OCI-LY7 (cell line): ENCODE results near the gene SGIP1. TPM values are rescaled to one million over a fixed set of nuclear protein-coding genes. Genes with fewer than 3 reads are reported as not detected.

ENCODE experiments used
- BruUV-seq: library from RNA; stranded (reverse); fragments of 400-500 nt; replicated peaks from 2 replicates; lab custom pipeline; 2021; lab: Mats Ljungman, UMichigan
- CTCF ChIA-PET: fragments of 300-600 bp; sonication (Branson Sonifier 250); formaldehyde crosslinking; loops from one replicate; lab custom pipeline; 2022; ENCODE audit warnings: antibody characterized with exemption; ENCODE audit not compliant: unreplicated experiment; lab: Charles Lee
- POLR2A ChIA-PET: fragments of 300-600 bp; sonication (Branson Sonifier 250); formaldehyde crosslinking; loops from one replicate; lab custom pipeline; 2022; ENCODE audit warnings: antibody characterized with exemption; lab: Charles Lee
- DNase-seq: peaks from one replicate; pipeline ENCODE4 v3.0.0-alpha.2; 2015; ENCODE audit warnings: low spot score
- H2AFZ ChIP-seq: fragments of 200-600 bp; sonication (generic), shearing (Covaris generic); 2 replicates; pipeline ENCODE4 v1.6.1; 2014; ENCODE audit warnings: mild to moderate bottlenecking, antibody characterized with exemption, low read length, moderate library complexity
- H3K27ac ChIP-seq: fragments of 200-600 bp; sonication (generic); 2 replicates; pipeline ENCODE4 v1.5.1; 2014; ENCODE audit warnings: mixed run types, low read depth, mild to moderate bottlenecking, moderate library complexity, low read length, inconsistent platforms; ENCODE audit not compliant: poor library complexity, severe bottlenecking
- H3K36me3 ChIP-seq: fragments of 200-600 bp; sonication (generic); 2 replicates; pipeline ENCODE4 v1.6.1; 2014; ENCODE audit warnings: mild to moderate bottlenecking, antibody characterized with exemption, low read length, moderate library complexity, mixed read lengths; ENCODE audit not compliant: insufficient read depth
- H3K4me1 ChIP-seq: fragments of 200-600 bp; sonication (generic); 2 replicates; pipeline ENCODE4 v1.5.1; 2014; ENCODE audit warnings: mild to moderate bottlenecking, low read length; ENCODE audit not compliant: insufficient read depth, poor library complexity, severe bottlenecking
- H3K4me2 ChIP-seq: fragments of 200-600 bp; sonication (generic); 2 replicates; pipeline ENCODE4 v1.6.1; 2014; ENCODE audit warnings: mild to moderate bottlenecking, low read length
- H3K4me3 ChIP-seq: fragments of 200-600 bp; sonication (generic); 2 replicates; pipeline ENCODE4 v1.5.1; 2014; ENCODE audit warnings: mild to moderate bottlenecking, low read depth, low read length; ENCODE audit not compliant: poor library complexity, severe bottlenecking
- H3K79me2 ChIP-seq: fragments of 200-600 bp; sonication (generic); 2 replicates; pipeline ENCODE4 v1.6.1; 2016; ENCODE audit warnings: low read depth, mild to moderate bottlenecking, low read length, moderate library complexity, mixed read lengths; ENCODE audit not compliant: insufficient read depth
- H3K9me2 ChIP-seq: fragments of 200-600 bp; sonication (generic); 2 replicates; pipeline ENCODE4 v1.6.1; 2016; ENCODE audit warnings: mild to moderate bottlenecking, low read length, mixed read lengths; ENCODE audit not compliant: insufficient read depth
- H3K9me3 ChIP-seq: fragments of 200-600 bp; sonication (generic); 2 replicates; pipeline ENCODE4 v1.6.1; 2014; ENCODE audit warnings: mild to moderate bottlenecking, mixed run types, low read length, mixed read lengths
- H4K20me1 ChIP-seq: fragments of 200-600 bp; sonication (generic); 2 replicates; pipeline ENCODE4 v1.6.1; 2014; ENCODE audit warnings: mild to moderate bottlenecking, antibody characterized with exemption, low read length, moderate library complexity, mixed read lengths; ENCODE audit not compliant: insufficient read depth
- EZH2phosphoT487 ChIP-seq: fragments of 200-600 bp; sonication (generic); IDR thresholded peaks from 2 replicates; pipeline ENCODE4 v1.6.1; 2018; ENCODE audit warnings: low read depth, borderline replicate concordance, mild to moderate bottlenecking, mixed run types, antibody characterized with exemption, low read length, moderate library complexity, mixed read lengths
- intact Hi-C: fragments of 100-400 bp; cut with micrococcal nuclease; formaldehyde crosslinking; loops from one replicate; pipeline ENCODE4 v1.10.0; 2022; ENCODE audit not compliant: unreplicated experiment
- total RNA-seq, 2 experiments: library from RNA; depleted of rRNA in 1 of 2; stranded (reverse); fragments of >200 nt in 1 of 2; shearing (Covaris generic) in 1 of 2; gene quantifications; 2 replicates each; pipeline ENCODE4 v1.2.3, GENCODE V29; 2014 to 2022
- TF ChIP-seq, protein P1 (sequence below): fragments of 200-600 bp; sonication (generic); conservative IDR thresholded peaks from 2 replicates; pipeline ENCODE4 v1.5.1; 2014; ENCODE audit warnings: mild to moderate bottlenecking, antibody characterized with exemption, low read length, moderate library complexity, mixed read lengths

Gene SGIP1
- total RNA-seq, 2 experiments from 2014 or later = not detected

DNA sequence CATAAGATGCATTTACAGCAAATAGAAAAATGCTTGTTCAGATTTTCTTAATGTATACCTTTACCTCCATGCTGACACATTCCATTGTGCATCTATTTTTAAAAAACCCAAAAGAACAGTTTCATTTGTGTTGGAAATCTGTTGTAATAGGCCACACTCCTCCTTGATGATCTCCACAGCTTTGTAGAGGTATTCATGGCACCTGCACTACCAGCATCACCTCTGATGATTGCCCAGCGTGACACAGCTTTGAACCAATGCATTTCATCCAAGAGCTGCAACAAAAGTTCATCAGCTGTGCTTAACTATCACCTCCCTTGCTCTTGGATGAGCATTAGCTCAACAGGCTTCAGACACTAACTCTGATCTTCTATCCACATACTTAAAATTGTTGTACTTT is 226.6 kb downstream of the SGIP1 start:
- BruUV-seq = no TSS peak
- DNase-seq = no peak
- no peak overlapping the region for H3K4me3 ChIP-seq
- POLR2A ChIA-PET = interaction anchor here (4.6 kb wide), 1 partner anchor 9 kb away, joined by 22 read pairs; no protein-coding TSS in a partner anchor
- H3K9me2 ChIP-seq = no peaks in the 10 kb centered on the region
- H3K4me1 ChIP-seq = peaks cover 49% of the 10 kb centered on the region
- CTCF ChIA-PET = no interaction called here
- TF ChIP-seq, protein P1, sequence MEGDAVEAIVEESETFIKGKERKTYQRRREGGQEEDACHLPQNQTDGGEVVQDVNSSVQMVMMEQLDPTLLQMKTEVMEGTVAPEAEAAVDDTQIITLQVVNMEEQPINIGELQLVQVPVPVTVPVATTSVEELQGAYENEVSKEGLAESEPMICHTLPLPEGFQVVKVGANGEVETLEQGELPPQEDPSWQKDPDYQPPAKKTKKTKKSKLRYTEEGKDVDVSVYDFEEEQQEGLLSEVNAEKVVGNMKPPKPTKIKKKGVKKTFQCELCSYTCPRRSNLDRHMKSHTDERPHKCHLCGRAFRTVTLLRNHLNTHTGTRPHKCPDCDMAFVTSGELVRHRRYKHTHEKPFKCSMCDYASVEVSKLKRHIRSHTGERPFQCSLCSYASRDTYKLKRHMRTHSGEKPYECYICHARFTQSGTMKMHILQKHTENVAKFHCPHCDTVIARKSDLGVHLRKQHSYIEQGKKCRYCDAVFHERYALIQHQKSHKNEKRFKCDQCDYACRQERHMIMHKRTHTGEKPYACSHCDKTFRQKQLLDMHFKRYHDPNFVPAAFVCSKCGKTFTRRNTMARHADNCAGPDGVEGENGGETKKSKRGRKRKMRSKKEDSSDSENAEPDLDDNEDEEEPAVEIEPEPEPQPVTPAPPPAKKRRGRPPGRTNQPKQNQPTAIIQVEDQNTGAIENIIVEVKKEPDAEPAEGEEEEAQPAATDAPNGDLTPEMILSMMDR = no peak
- TF ChIP-seq EZH2phosphoT487 = no peak
- intact Hi-C loops = loop anchor here (10.0 kb wide), 2 partner anchors 744 to 974 kb away; no protein-coding TSS in a partner anchor
- peaks cover 3% of the 10 kb centered on the region; the same call in 1 of the 2 replicates for H3K36me3 ChIP-seq
- no peak overlapping the region for H3K4me2 ChIP-seq
- H3K9me3 ChIP-seq = peaks cover 12% of the 10 kb centered on the region; the same call in 1 of the 2 replicates
- H4K20me1 ChIP-seq = no peaks in the 10 kb centered on the region
- H2AFZ ChIP-seq = peak overlapping the region; percentile 81; the same call in 1 of the 2 replicates
- H3K79me2 ChIP-seq = no peaks in the 10 kb centered on the region
- H3K27ac ChIP-seq = no peak overlapping the region

DNA sequence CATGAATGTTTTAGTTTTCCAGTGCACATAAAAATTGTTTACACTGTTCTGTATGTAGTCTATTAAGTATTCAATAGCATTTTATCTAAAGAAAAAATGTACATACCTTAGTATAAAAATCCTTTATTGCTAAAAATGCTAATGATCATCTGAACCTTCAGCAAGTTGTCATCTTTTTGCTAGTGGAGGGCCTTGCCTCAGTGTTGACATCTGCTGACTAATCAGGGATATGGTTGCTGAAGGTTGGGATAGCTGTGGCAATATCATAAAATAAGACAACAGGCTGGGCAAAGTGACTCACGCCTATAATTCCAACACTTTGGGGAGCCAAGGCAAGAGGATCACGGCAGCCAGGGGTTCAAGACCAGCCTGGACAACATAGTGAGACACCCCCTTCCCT is 227.3 kb downstream of the SGIP1 start:
- no peak for DNase-seq
- H3K36me3 ChIP-seq = peaks cover 3% of the 10 kb centered on the region; the same call in 1 of the 2 replicates
- no peak overlapping the region for H3K4me3 ChIP-seq
- no peak overlapping the region for H3K4me2 ChIP-seq
- TF ChIP-seq, protein P1 = 0 out of 2 replicates have a peak, but pooled peaks have one; percentile 17
- no peak for TF ChIP-seq EZH2phosphoT487
- no peaks in the 10 kb centered on the region for H3K9me2 ChIP-seq
- peak overlapping the region; percentile 81; the same call in 1 of the 2 replicates for H2AFZ ChIP-seq
- H3K27ac ChIP-seq = no peak overlapping the region
- H3K9me3 ChIP-seq = peaks cover 12% of the 10 kb centered on the region; the same call in 1 of the 2 replicates
- CTCF ChIA-PET = no interaction called here
- POLR2A ChIA-PET = interaction anchor here (2.1 to 4.6 kb wide), 2 partner anchors 9 to 212 kb away, joined by 4 to 22 read pairs; no protein-coding TSS in a partner anchor
- no peaks in the 10 kb centered on the region for H4K20me1 ChIP-seq
- peaks cover 56% of the 10 kb centered on the region for H3K4me1 ChIP-seq
- no peaks in the 10 kb centered on the region for H3K79me2 ChIP-seq
- no TSS peak for BruUV-seq
- intact Hi-C loops = loop anchor here (10.0 kb wide), 2 partner anchors 744 to 974 kb away; no protein-coding TSS in a partner anchor
